GM12878 (cell line): ENCODE measurements around the gene GTF2IRD1.

Source experiments
- CEBPZ ChIP-seq: fragments of 150-350 bp; IDR thresholded peaks from 2 replicates; pipeline ENCODE4 v1.6.1; 2016; ENCODE audit warnings: low read depth, low read length
- CTCF ChIP-seq, 3 experiments: IDR thresholded peaks in 2 of 3; conservative IDR thresholded peaks in 1 of 3; 2 replicates each; pipeline ENCODE4 v1.5.1; 2011; ENCODE audit warnings: low read depth in 3 of 3, low read length in 3 of 3, mild to moderate bottlenecking in 3 of 3, control low read depth in 2 of 3, moderate library complexity in 2 of 3, inconsistent platforms in 1 of 3, mixed read lengths in 1 of 3; ENCODE audit not compliant: control insufficient read depth in 2 of 3, insufficient read depth in 1 of 3; ENCODE audit errors: extremely low read depth in 1 of 3
- EZH2 ChIP-seq: IDR thresholded peaks from 2 replicates; pipeline ENCODE4 v1.6.1; 2012; ENCODE audit warnings: low read depth, mild to moderate bottlenecking, control low read depth, inconsistent platforms, low read length, borderline replicate concordance; ENCODE audit not compliant: control insufficient read depth
- FOXM1 ChIP-seq: IDR thresholded peaks from 2 replicates; pipeline ENCODE4 v1.6.1; 2012; ENCODE audit warnings: low read depth, mild to moderate bottlenecking, inconsistent platforms, low read length, moderate library complexity
- NFYB ChIP-seq: IDR thresholded peaks from 2 replicates; pipeline ENCODE4 v1.6.1; 2011; ENCODE audit warnings: low read depth, mild to moderate bottlenecking, low read length, improper control_type of control experiment, moderate library complexity; ENCODE audit not compliant: insufficient read depth
- PAX8 ChIP-seq: fragments of 450-650 bp; IDR thresholded peaks from 2 replicates; pipeline ENCODE4 v1.6.1; 2017; ENCODE audit warnings: mild to moderate bottlenecking, moderate library complexity
- RAD21 ChIP-seq: IDR thresholded peaks from 2 replicates; pipeline ENCODE4 v1.6.1; 2011; ENCODE audit warnings: mild to moderate bottlenecking, low read depth, low read length, moderate library complexity; ENCODE audit not compliant: insufficient read depth
- RFX5 ChIP-seq: IDR thresholded peaks from 2 replicates; pipeline ENCODE4 v1.6.1; 2011; ENCODE audit warnings: low read depth, low read length, improper control_type of control experiment
- SIN3A ChIP-seq: IDR thresholded peaks from 2 replicates; pipeline ENCODE4 v1.6.1; 2012; ENCODE audit warnings: low read depth, low read length, improper control_type of control experiment
- SREBF2 ChIP-seq: IDR thresholded peaks from 2 replicates; pipeline ENCODE4 v1.6.1; 2012; ENCODE audit warnings: mild to moderate bottlenecking, low read length
- SUZ12 ChIP-seq: fragments of 200-600 bp; sonication (generic); IDR thresholded peaks from one replicate; pipeline ENCODE4 v1.6.1; 2018; ENCODE audit warnings: antibody characterized with exemption, mild to moderate bottlenecking; ENCODE audit not compliant: unreplicated experiment

- TF ChIP-seq CTCF (IDR thresholded peaks at IDR 0.05 in 2 of 3, conservative IDR thresholded peaks at IDR 0.05 in 1 of 3; ENCODE audit: control insufficient read depth in 2 of 3, extremely low read depth in 1 of 3, insufficient read depth in 1 of 3, low read depth in 3 of 3, low read length in 3 of 3) (no peak), NFYB (no peak), RFX5 (no peak), CEBPZ (no peak), SUZ12 (no peak), PAX8 (no peak), SIN3A (no peak), RAD21 (no peak), EZH2 (no peak), FOXM1 (no peak), SREBF2 (no peak)
Measured at GRCh38 chr7:74512762-74513161, 59.1 kb downstream of the GTF2IRD1 start.
